Type B pancreatic cell (in vitro differentiated cells): ENCODE measurements around the gene CRTC1. TPM values are rescaled to one million over a fixed set of nuclear protein-coding genes. Genes with fewer than 3 reads are reported as not detected.
A peak's percentile ranks its signal among the peaks of the same experiment; 100 is the strongest.

Source experiments
- DNase-seq: peaks from one replicate; pipeline ENCODE4 v3.0.0; 2021; ENCODE audit warnings: mixed read lengths; ENCODE audit not compliant: unreplicated experiment; ENCODE audit errors: extremely low spot score
- H3K27ac Mint-ChIP-seq: 2 replicates; pipeline ENCODE4 v1.8.0; 2021; ENCODE audit warnings: mild to moderate bottlenecking, mixed read lengths
- H3K27me3 Mint-ChIP-seq: 2 replicates; pipeline ENCODE4 v1.8.0; 2021; ENCODE audit warnings: mixed read lengths
- H3K36me3 Mint-ChIP-seq: 2 replicates; pipeline ENCODE4 v1.8.0; 2021; ENCODE audit warnings: mixed read lengths
- H3K4me1 Mint-ChIP-seq: one replicate; pipeline ENCODE4 v1.8.0; 2021; ENCODE audit warnings: mixed read lengths; ENCODE audit not compliant: unreplicated experiment
- H3K4me3 Mint-ChIP-seq: 2 replicates; pipeline ENCODE4 v1.8.0; 2021; ENCODE audit warnings: mild to moderate bottlenecking, mixed read lengths
- H3K9me3 Mint-ChIP-seq: 2 replicates; pipeline ENCODE4 v1.8.0; 2021; ENCODE audit warnings: mixed read lengths
- CTCF ChIP-seq: fragments of 200-600 bp; sonication (generic); conservative IDR thresholded peaks from 2 replicates; pipeline ENCODE4 v1.5.0; 2021; ENCODE audit warnings: antibody characterized with exemption, mild to moderate bottlenecking
- total RNA-seq: library from RNA; stranded (reverse); gene quantifications from 2 replicates; pipeline ENCODE4 v1.2.1, GENCODE V29; 2021; ENCODE audit warnings: low replicate concordance

CRTC1 gene
- total RNA-seq, 1 donor from 2014 or later, result 20.2 TPM

- peak within 1 kb of the TSS; percentile 91 for H3K27ac Mint-ChIP-seq
- peak; percentile 43 for TF ChIP-seq CTCF
- H3K27me3 Mint-ChIP-seq, result peaks cover 10% of the 10 kb centered on the region
- H3K4me3 Mint-ChIP-seq, result peak within 1 kb of the TSS; percentile 96
- peaks cover 20% of the 10 kb centered on the region for H3K36me3 Mint-ChIP-seq
- DNase-seq, result peak; percentile 95
- H3K9me3 Mint-ChIP-seq, result no peaks in the 10 kb centered on the region
- H3K4me1 Mint-ChIP-seq, result peaks cover 34% of the 10 kb centered on the region
Measured at GRCh38 chr19:18831524-18832305, 148.2 kb downstream of the CRTC1 start, which contains the start of gene UPF1. Gene UPF1 (plus strand): TSS chr19:18831959. CDS start chr19:18832210, 251 bp downstream.

Other genes with a start within 250 kb of the CRTC1 start
- gene ISYNA1, start 245.5 kb upstream of the CRTC1 start, total RNA-seq, result 278 and 303 TPM in 2 replicates
- 13.6 and 16.7 TPM in 2 replicates for gene ELL, start 161.6 kb upstream of the CRTC1 start, total RNA-seq
- 151 and 191 TPM in 2 replicates for gene FKBP8, start 140.1 kb upstream of the CRTC1 start, total RNA-seq
- gene KXD1, start 125.8 kb upstream of the CRTC1 start, total RNA-seq, result 72.9 and 73.9 TPM in 2 replicates
- gene UBA52, start 111.8 kb upstream of the CRTC1 start, total RNA-seq, result 1,126 and 1,202 TPM in 2 replicates
- 54.0 and 63.5 TPM in 2 replicates for gene REX1BD, start 94.9 kb upstream of the CRTC1 start, total RNA-seq
- gene CRLF1, start 76.9 kb upstream of the CRTC1 start, total RNA-seq, result 2.8 and 7.8 TPM in 2 replicates
- gene TMEM59L, start 70.8 kb upstream of the CRTC1 start, total RNA-seq, result 4.6 and 9.4 TPM in 2 replicates
- gene KLHL26, start 46.7 kb upstream of the CRTC1 start, total RNA-seq, result 11.0 and 11.1 TPM in 2 replicates
- gene COMP, start 107.6 kb downstream of the CRTC1 start, total RNA-seq, result 0.12 and 0.43 TPM in 2 replicates
- 72.1 and 76.5 TPM in 2 replicates for gene UPF1, start 148.3 kb downstream of the CRTC1 start, total RNA-seq
- 6.4 and 14.8 TPM in 2 replicates for gene CERS1, start 212.5 kb downstream of the CRTC1 start, total RNA-seq
- gene COPE, start 235.7 kb downstream of the CRTC1 start, total RNA-seq, result 171 and 213 TPM in 2 replicates
- 58.3 and 58.5 TPM in 2 replicates for gene DDX49, start 236.0 kb downstream of the CRTC1 start, total RNA-seq